ENCODE results near the gene UBN2.
"Not testable (repeated sequence)": the region's sequence is repeated elsewhere in the genome, so short reads cannot be mapped to it uniquely, and the experiment has no call there.

Gene UBN2

DNA sequence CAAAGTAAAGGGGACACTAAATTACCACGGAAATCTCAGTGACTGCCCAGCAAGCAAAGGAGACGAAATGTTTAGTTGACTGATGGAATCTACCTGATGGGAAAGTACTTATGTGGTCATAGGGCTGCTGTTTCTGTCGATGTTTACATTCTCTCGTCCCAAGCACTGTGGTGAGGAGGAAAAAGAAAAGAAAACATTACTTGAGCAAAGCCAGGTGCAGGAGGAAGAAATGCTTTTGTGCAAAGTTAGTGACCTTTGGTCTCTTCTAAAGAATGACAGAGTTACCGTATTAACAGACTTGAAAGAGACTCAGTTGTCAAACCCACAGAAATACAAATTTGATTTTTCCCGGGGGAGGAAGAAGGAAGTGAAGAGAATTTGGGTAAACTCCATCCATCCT, 66.8 kb downstream of the UBN2 start:
- TF ChIP-seq POLR2AphosphoS5 (IDR thresholded peaks at IDR 0.05; ENCODE audit: borderline replicate concordance, low read depth, low read length) (no peak), EZH2 (IDR thresholded peaks at IDR 0.05) (no peak), FOXP2 (optimal IDR thresholded peaks at IDR 0.05; ENCODE audit: control extremely low read depth, extremely low read length, insufficient read depth) (no peak)
- H3K9ac ChIP-seq (ENCODE audit: insufficient read length), result no peak overlapping the region
- no peak overlapping the region for H3K27ac ChIP-seq
- DNase-seq (ENCODE audit: low read depth, low spot score), result no peak
- H3K36me3 ChIP-seq (ENCODE audit: insufficient read depth, low read length), result no peaks in the 10 kb centered on the region
- H3K4me3 ChIP-seq, result no peak overlapping the region
- H3K9me3 ChIP-seq (ENCODE audit: low read depth, low read length), result no peaks in the 10 kb centered on the region

DNA sequence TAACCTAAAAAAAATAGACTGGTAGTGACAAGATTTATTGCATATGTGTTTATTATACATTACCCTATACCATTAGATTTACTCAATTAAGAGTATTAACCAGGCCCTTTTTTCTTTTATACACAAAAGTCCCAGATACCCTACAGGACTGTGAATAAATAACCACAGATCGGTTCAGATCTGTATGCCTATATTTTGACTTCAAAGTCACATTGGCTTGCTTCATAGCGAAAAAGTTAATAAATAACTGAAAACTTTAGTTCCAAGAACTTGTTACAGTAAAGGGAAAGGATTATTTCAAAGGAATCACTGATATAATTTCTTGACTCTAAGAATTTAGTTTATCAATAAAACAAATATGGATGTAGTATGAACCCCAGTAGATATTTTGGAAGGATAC, 68.3 kb downstream of the UBN2 start:
- Histone ChIP-seq H3K36me3 (ENCODE audit: insufficient read depth, low read length) (no peaks in the 10 kb centered on the region), H3K9ac (ENCODE audit: insufficient read length) (no peak overlapping the region), H3K27ac (no peak overlapping the region), H3K4me3 (no peak overlapping the region), H3K9me3 (ENCODE audit: low read depth, low read length) (no peaks in the 10 kb centered on the region)
- DNase-seq (ENCODE audit: low read depth, low spot score), result no peak
- TF ChIP-seq EZH2 (IDR thresholded peaks at IDR 0.05) (no peak), FOXP2 (optimal IDR thresholded peaks at IDR 0.05; ENCODE audit: control extremely low read depth, extremely low read length, insufficient read depth) (no peak), POLR2AphosphoS5 (IDR thresholded peaks at IDR 0.05; ENCODE audit: borderline replicate concordance, low read depth, low read length) (no peak)

GRCh38 chr7:139300390-139300789, 69.4 kb downstream of the UBN2 start:
- Histone ChIP-seq H3K9me3 (ENCODE audit: low read depth, low read length) (no peaks in the 10 kb centered on the region), H3K4me3 (no peak overlapping the region), H3K36me3 (ENCODE audit: insufficient read depth, low read length) (no peaks in the 10 kb centered on the region), H3K27ac (no peak overlapping the region), H3K9ac (ENCODE audit: insufficient read length) (no peak overlapping the region)
- TF ChIP-seq EZH2 (IDR thresholded peaks at IDR 0.05), result no peak
- no peak for TF ChIP-seq POLR2AphosphoS5 (IDR thresholded peaks at IDR 0.05; ENCODE audit: borderline replicate concordance, low read depth, low read length)
- TF ChIP-seq FOXP2 (optimal IDR thresholded peaks at IDR 0.05; ENCODE audit: control extremely low read depth, extremely low read length, insufficient read depth), result no peak
- no peak for DNase-seq (ENCODE audit: low read depth, low spot score)

GRCh38 chr7:139304517-139304916, 73.5 kb downstream of the UBN2 start:
- Histone ChIP-seq H3K9me3 (ENCODE audit: low read depth, low read length) (no peaks in the 10 kb centered on the region), H3K9ac (ENCODE audit: insufficient read length) (no peak overlapping the region), H3K27ac (no peak overlapping the region), H3K4me3 (no peak overlapping the region), H3K36me3 (ENCODE audit: insufficient read depth, low read length) (no peaks in the 10 kb centered on the region)
- DNase-seq (ENCODE audit: low read depth, low spot score), result no peak
- TF ChIP-seq POLR2AphosphoS5 (IDR thresholded peaks at IDR 0.05; ENCODE audit: borderline replicate concordance, low read depth, low read length) (no peak), FOXP2 (optimal IDR thresholded peaks at IDR 0.05; ENCODE audit: control extremely low read depth, extremely low read length, insufficient read depth) (no peak), EZH2 (IDR thresholded peaks at IDR 0.05) (no peak)

GRCh38 chr7:139317939-139318505, 87.0 kb downstream of the UBN2 start:
- Histone ChIP-seq H3K9ac (ENCODE audit: insufficient read length) (no peak overlapping the region), H3K27ac (no peak overlapping the region), H3K9me3 (ENCODE audit: low read depth, low read length) (no peaks in the 10 kb centered on the region), H3K36me3 (ENCODE audit: insufficient read depth, low read length) (no peaks in the 10 kb centered on the region), H3K4me3 (no peak overlapping the region)
- no peak for TF ChIP-seq FOXP2 (optimal IDR thresholded peaks at IDR 0.05; ENCODE audit: control extremely low read depth, extremely low read length, insufficient read depth)
- no peak for TF ChIP-seq POLR2AphosphoS5 (IDR thresholded peaks at IDR 0.05; ENCODE audit: borderline replicate concordance, low read depth, low read length)
- TF ChIP-seq EZH2 (IDR thresholded peaks at IDR 0.05), result no peak
- DNase-seq (ENCODE audit: low read depth, low spot score), result no peak

GRCh38 chr7:139321071-139321745, 90.2 kb downstream of the UBN2 start:
- H3K4me3 ChIP-seq, result no peak overlapping the region
- no peaks in the 10 kb centered on the region for H3K36me3 ChIP-seq (ENCODE audit: insufficient read depth, low read length)
- H3K27ac ChIP-seq, result no peak overlapping the region
- H3K9ac ChIP-seq (ENCODE audit: insufficient read length), result no peak overlapping the region
- DNase-seq (ENCODE audit: low read depth, low spot score), result no peak
- H3K9me3 ChIP-seq (ENCODE audit: low read depth, low read length), result no peaks in the 10 kb centered on the region
- no peak for TF ChIP-seq FOXP2 (optimal IDR thresholded peaks at IDR 0.05; ENCODE audit: control extremely low read depth, extremely low read length, insufficient read depth)
- no peak for TF ChIP-seq POLR2AphosphoS5 (IDR thresholded peaks at IDR 0.05; ENCODE audit: borderline replicate concordance, low read depth, low read length)
- no peak for TF ChIP-seq EZH2 (IDR thresholded peaks at IDR 0.05)

GRCh38 chr7:139324709-139325108, 93.7 kb downstream of the UBN2 start:
- H3K9ac ChIP-seq (ENCODE audit: insufficient read length); H3K27ac ChIP-seq; H3K9me3 ChIP-seq (ENCODE audit: low read depth, low read length); H3K4me3 ChIP-seq; DNase-seq (ENCODE audit: low read depth, low spot score); H3K36me3 ChIP-seq (ENCODE audit: insufficient read depth, low read length): not testable (repeated sequence)

- no peak overlapping the region for H3K27ac ChIP-seq
- DNase-seq (ENCODE audit: low read depth, low spot score), result no peak
- H3K4me3 ChIP-seq, result no peak overlapping the region
- no peaks in the 10 kb centered on the region for H3K36me3 ChIP-seq (ENCODE audit: insufficient read depth, low read length)
- no peak for TF ChIP-seq FOXP2 (optimal IDR thresholded peaks at IDR 0.05; ENCODE audit: control extremely low read depth, extremely low read length, insufficient read depth)
- no peaks in the 10 kb centered on the region for H3K9me3 ChIP-seq (ENCODE audit: low read depth, low read length)
- no peak overlapping the region for H3K9ac ChIP-seq (ENCODE audit: insufficient read length)
Measured at GRCh38 chr7:139328375-139328774, 97.3 kb downstream of the UBN2 start.

DNA sequence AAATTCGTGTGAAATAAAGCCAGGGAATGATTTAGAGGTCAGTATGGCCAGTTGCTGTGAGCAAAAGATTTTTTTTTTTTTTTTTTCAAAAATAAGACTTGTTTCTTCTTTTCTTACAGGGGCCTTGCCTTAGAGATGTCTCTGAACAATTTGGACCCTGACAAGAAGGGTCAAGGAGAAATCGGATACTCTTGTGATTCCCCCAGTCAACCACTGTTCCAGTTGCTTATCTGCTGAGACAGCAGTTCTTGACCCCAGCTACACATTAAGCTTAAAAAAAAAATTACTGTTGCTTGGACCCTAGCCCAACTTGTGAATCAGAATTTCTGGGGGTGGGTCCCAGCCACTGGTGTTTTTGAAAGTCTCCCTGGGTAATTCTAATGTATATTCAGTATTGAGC, 98.1 kb downstream of the UBN2 start:
- no peak for DNase-seq (ENCODE audit: low read depth, low spot score)
- Histone ChIP-seq H3K36me3 (ENCODE audit: insufficient read depth, low read length) (no peaks in the 10 kb centered on the region), H3K4me3 (no peak overlapping the region), H3K9ac (ENCODE audit: insufficient read length) (no peak overlapping the region), H3K27ac (no peak overlapping the region), H3K9me3 (ENCODE audit: low read depth, low read length) (no peaks in the 10 kb centered on the region)
- TF ChIP-seq EZH2 (IDR thresholded peaks at IDR 0.05) (no peak), POLR2AphosphoS5 (IDR thresholded peaks at IDR 0.05; ENCODE audit: borderline replicate concordance, low read depth, low read length) (no peak), FOXP2 (optimal IDR thresholded peaks at IDR 0.05; ENCODE audit: control extremely low read depth, extremely low read length, insufficient read depth) (no peak)

Data from SK-N-MC (cell line).